ENCODE measurements around the gene CC2D2A. TPM values are rescaled to one million over a fixed set of nuclear protein-coding genes. Genes with fewer than 3 reads are reported as not detected.

CC2D2A gene
- total RNA-seq, 1 experiment from 2014 or later: 10.2 TPM

DNA sequence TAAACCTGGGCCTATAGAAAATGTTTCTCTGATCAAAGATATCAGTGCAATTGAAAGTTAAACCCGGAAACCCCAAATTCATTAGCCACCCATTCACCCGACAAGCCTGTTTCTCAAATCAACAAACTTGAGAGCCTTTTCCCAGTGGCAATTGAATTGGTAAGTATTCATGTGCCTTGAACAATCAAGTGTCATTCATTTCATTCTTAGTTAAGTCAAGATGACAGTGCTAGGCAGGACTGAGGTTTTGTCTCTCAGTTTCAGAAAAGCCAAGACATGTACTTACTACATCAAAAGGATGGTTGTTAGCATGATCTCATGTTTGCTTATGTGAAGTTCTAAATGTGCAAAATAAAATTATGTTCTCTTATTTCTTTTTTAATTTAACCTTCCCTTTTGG, 32.3 kb downstream of the CC2D2A start:
- Mint-ChIP-seq H3K36me3 (peaks cover 9% of the 10 kb centered on the region), H3K27ac (no peak overlapping the region), H3K4me3 (no peak overlapping the region), H3K9me3 (peaks cover 8% of the 10 kb centered on the region), H3K4me1 (peaks cover 29% of the 10 kb centered on the region), H3K27me3 (ENCODE audit: low read depth) (no peaks in the 10 kb centered on the region)
- DNase-seq (ENCODE audit: low spot score): no peak
- CTCF ChIA-PET: no interaction called here
- POLR2A ChIA-PET: no interaction called here
- TF ChIP-seq SMAD3 (CRISPR knock-in tag; IDR thresholded peaks at IDR 0.05; ENCODE audit: borderline replicate concordance): no peak
- TF ChIP-seq NFE2L1 (CRISPR knock-in tag; IDR thresholded peaks at IDR 0.05): no peak
- TF ChIP-seq, protein P1, sequence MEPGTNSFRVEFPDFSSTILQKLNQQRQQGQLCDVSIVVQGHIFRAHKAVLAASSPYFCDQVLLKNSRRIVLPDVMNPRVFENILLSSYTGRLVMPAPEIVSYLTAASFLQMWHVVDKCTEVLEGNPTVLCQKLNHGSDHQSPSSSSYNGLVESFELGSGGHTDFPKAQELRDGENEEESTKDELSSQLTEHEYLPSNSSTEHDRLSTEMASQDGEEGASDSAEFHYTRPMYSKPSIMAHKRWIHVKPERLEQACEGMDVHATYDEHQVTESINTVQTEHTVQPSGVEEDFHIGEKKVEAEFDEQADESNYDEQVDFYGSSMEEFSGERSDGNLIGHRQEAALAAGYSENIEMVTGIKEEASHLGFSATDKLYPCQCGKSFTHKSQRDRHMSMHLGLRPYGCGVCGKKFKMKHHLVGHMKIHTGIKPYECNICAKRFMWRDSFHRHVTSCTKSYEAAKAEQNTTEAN (CRISPR knock-in tag; IDR thresholded peaks at IDR 0.05): no peak
- TF ChIP-seq, protein P2, sequence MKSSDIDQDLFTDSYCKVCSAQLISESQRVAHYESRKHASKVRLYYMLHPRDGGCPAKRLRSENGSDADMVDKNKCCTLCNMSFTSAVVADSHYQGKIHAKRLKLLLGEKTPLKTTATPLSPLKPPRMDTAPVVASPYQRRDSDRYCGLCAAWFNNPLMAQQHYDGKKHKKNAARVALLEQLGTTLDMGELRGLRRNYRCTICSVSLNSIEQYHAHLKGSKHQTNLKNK (CRISPR knock-in tag; IDR thresholded peaks at IDR 0.05): no peak
- TF ChIP-seq, protein P3, sequence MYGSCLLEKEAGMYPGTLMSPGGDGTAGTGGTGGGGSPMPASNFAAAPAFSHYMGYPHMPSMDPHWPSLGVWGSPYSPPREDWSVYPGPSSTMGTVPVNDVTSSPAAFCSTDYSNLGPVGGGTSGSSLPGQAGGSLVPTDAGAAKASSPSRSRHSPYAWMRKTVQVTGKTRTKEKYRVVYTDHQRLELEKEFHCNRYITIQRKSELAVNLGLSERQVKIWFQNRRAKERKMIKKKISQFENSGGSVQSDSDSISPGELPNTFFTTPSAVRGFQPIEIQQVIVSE (CRISPR knock-in tag; IDR thresholded peaks at IDR 0.05; ENCODE audit: borderline replicate concordance): no peak
- TF ChIP-seq FOXJ3 (CRISPR knock-in tag; IDR thresholded peaks at IDR 0.05; ENCODE audit: borderline replicate concordance): no peak
- TF ChIP-seq, protein P4, sequence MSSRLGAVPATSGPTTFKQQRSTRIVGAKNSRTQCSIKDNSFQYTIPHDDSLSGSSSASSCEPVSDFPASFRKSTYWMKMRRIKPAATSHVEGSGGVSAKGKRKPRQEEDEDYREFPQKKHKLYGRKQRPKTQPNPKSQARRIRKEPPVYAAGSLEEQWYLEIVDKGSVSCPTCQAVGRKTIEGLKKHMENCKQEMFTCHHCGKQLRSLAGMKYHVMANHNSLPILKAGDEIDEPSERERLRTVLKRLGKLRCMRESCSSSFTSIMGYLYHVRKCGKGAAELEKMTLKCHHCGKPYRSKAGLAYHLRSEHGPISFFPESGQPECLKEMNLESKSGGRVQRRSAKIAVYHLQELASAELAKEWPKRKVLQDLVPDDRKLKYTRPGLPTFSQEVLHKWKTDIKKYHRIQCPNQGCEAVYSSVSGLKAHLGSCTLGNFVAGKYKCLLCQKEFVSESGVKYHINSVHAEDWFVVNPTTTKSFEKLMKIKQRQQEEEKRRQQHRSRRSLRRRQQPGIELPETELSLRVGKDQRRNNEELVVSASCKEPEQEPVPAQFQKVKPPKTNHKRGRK (CRISPR knock-in tag; IDR thresholded peaks at IDR 0.05; ENCODE audit: borderline replicate concordance): no peak
- ATAC-seq: peak; percentile 24; the same call in 1 of the 2 replicates

DNA sequence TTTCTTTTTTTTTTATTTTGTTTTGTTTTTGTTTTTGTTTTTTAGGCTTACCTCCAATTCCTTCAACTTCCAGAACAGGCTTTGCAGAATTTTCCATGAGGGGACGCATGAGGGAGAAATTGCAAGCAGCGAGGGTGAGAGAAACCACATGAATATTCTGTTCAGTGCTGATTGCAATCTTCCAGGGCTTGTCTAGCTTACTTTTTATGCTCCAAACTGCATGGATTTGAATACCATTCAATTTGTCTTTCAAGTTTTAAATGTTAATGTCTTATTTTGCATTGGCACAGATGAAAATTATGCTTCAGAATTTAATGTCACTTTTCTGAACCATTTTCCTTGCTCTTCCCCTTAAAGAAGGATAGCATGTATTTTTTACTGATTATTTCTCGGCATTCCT, 32.7 kb downstream of the CC2D2A start:
- ChIA-PET POLR2A (no interaction called here), CTCF (no interaction called here)
- Mint-ChIP-seq H3K27ac (peak overlapping the region; percentile 20; the same call in 1 of the 2 replicates), H3K36me3 (peaks cover 6% of the 10 kb centered on the region), H3K9me3 (peaks cover 4% of the 10 kb centered on the region), H3K4me3 (no peak overlapping the region), H3K4me1 (peaks cover 29% of the 10 kb centered on the region), H3K27me3 (ENCODE audit: low read depth) (no peaks in the 10 kb centered on the region)
- TF ChIP-seq, protein P5, sequence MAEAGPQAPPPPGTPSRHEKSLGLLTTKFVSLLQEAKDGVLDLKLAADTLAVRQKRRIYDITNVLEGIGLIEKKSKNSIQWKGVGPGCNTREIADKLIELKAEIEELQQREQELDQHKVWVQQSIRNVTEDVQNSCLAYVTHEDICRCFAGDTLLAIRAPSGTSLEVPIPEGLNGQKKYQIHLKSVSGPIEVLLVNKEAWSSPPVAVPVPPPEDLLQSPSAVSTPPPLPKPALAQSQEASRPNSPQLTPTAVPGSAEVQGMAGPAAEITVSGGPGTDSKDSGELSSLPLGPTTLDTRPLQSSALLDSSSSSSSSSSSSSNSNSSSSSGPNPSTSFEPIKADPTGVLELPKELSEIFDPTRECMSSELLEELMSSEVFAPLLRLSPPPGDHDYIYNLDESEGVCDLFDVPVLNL (CRISPR knock-in tag; IDR thresholded peaks at IDR 0.05; ENCODE audit: borderline replicate concordance, low read depth): no peak
- TF ChIP-seq, protein P6, sequence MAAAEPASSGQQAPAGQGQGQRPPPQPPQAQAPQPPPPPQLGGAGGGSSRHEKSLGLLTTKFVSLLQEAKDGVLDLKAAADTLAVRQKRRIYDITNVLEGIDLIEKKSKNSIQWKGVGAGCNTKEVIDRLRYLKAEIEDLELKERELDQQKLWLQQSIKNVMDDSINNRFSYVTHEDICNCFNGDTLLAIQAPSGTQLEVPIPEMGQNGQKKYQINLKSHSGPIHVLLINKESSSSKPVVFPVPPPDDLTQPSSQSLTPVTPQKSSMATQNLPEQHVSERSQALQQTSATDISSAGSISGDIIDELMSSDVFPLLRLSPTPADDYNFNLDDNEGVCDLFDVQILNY (CRISPR knock-in tag; IDR thresholded peaks at IDR 0.05): no peak
- no peak for TF ChIP-seq ZNF263 (CRISPR knock-in tag; IDR thresholded peaks at IDR 0.05; ENCODE audit: low read depth)
- TF ChIP-seq, protein P7, sequence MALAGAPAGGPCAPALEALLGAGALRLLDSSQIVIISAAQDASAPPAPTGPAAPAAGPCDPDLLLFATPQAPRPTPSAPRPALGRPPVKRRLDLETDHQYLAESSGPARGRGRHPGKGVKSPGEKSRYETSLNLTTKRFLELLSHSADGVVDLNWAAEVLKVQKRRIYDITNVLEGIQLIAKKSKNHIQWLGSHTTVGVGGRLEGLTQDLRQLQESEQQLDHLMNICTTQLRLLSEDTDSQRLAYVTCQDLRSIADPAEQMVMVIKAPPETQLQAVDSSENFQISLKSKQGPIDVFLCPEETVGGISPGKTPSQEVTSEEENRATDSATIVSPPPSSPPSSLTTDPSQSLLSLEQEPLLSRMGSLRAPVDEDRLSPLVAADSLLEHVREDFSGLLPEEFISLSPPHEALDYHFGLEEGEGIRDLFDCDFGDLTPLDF (CRISPR knock-in tag; IDR thresholded peaks at IDR 0.05): no peak
- no peak for TF ChIP-seq RELA (CRISPR knock-in tag; IDR thresholded peaks at IDR 0.05; ENCODE audit: borderline replicate concordance)
- no peak for TF ChIP-seq ZNF121 (CRISPR knock-in tag; IDR thresholded peaks at IDR 0.05)
- TF ChIP-seq RORB (CRISPR knock-in tag; IDR thresholded peaks at IDR 0.05): no peak
- no peak for TF ChIP-seq MYBL2 (CRISPR knock-in tag; IDR thresholded peaks at IDR 0.05)
- TF ChIP-seq NR1H2 (CRISPR knock-in tag; IDR thresholded peaks at IDR 0.05): no peak
- DNase-seq (ENCODE audit: low spot score) (no peak), ATAC-seq (no peak)

Data from WTC11 (cell line).